Naive thymus-derived CD8-positive, alpha-beta T cell (primary cell): ENCODE results near the gene GRIP2. TPM values are rescaled to one million over a fixed set of nuclear protein-coding genes. Genes with fewer than 3 reads are reported as not detected.
A peak's percentile ranks its signal among the peaks of the same experiment; 100 is the strongest.

Experiments
- ATAC-seq, 2 donors: fragments of 150-1000 bp; cut with Tn5 transposase in 1 of 2; sonication (Bioruptor Pico), chemical (Tn5 transposase) in 1 of 2; 1 replicate in 1 of 2; 2 replicates in 1 of 2; pipeline ENCODE4 v1.10.0; 2021; ENCODE audit warnings: mild to moderate bottlenecking in 2 of 2, moderate library complexity in 2 of 2
- POLR2A ChIA-PET: fragments of 350-600 bp; sonication (Branson Sonifier 250); formaldehyde crosslinking; loops from one replicate; lab custom pipeline; 2021; ENCODE audit warnings: antibody characterized with exemption; lab: Charles Lee
- DNase-seq, 10 donors: peaks; one replicate each; pipeline versions ENCODE4 v3.0.0 to v3.0.0-alpha.2; 2020 to 2022
- H3K27ac Mint-ChIP-seq, 10 donors: one replicate each; pipeline ENCODE4 v1.8.0; 2020 to 2022; ENCODE audit warnings: mild to moderate bottlenecking in 10 of 10, mixed read lengths in 10 of 10, moderate library complexity in 4 of 10, inconsistent platforms in 1 of 10
- H3K27me3 Mint-ChIP-seq, 5 donors: one replicate each; pipeline ENCODE4 v1.8.0; 2021 to 2022; ENCODE audit warnings: mixed read lengths in 5 of 5
- H3K36me3 Mint-ChIP-seq, 3 donors: one replicate each; pipeline ENCODE4 v1.8.0; 2020 to 2022; ENCODE audit warnings: mixed read lengths in 3 of 3, mild to moderate bottlenecking in 2 of 3, inconsistent platforms in 1 of 3
- H3K4me1 Mint-ChIP-seq, 4 donors: one replicate each; pipeline ENCODE4 v1.8.0; 2021 to 2022; ENCODE audit warnings: mixed read lengths in 4 of 4
- H3K4me3 Mint-ChIP-seq, 10 donors: one replicate each; pipeline ENCODE4 v1.8.0; 2020 to 2022; ENCODE audit warnings: mild to moderate bottlenecking in 10 of 10, mixed read lengths in 10 of 10, moderate library complexity in 6 of 10, inconsistent platforms in 1 of 10
- H3K9me3 Mint-ChIP-seq, 9 donors: one replicate each; pipeline ENCODE4 v1.8.0; 2020 to 2022; ENCODE audit warnings: mixed read lengths in 9 of 9, mild to moderate bottlenecking in 3 of 9, inconsistent platforms in 1 of 9, moderate library complexity in 1 of 9
- polyA plus RNA-seq, 3 donors: library from polyadenylated mRNA; unstranded; fragments of 300-500 nt; fragmentation: Illumina TruSeq; gene quantifications; one replicate each; pipeline ENCODE4 v1.2.3, GENCODE V29; 2021
- total RNA-seq, 8 experiments: library from RNA in 2 of 8; stranded (reverse) in 2 of 8; gene quantifications; one replicate each; pipeline ENCODE4 v1.2.3 and lab custom pipeline; 2021 to 2026

The GRIP2 gene
- total RNA-seq (not detected), polyA plus RNA-seq (not detected), total RNA-seq (lab: John Stamatoyannopoulos, UW) (0 to 0.17 (median 0) reads per million in 6 experiments)

DNA sequence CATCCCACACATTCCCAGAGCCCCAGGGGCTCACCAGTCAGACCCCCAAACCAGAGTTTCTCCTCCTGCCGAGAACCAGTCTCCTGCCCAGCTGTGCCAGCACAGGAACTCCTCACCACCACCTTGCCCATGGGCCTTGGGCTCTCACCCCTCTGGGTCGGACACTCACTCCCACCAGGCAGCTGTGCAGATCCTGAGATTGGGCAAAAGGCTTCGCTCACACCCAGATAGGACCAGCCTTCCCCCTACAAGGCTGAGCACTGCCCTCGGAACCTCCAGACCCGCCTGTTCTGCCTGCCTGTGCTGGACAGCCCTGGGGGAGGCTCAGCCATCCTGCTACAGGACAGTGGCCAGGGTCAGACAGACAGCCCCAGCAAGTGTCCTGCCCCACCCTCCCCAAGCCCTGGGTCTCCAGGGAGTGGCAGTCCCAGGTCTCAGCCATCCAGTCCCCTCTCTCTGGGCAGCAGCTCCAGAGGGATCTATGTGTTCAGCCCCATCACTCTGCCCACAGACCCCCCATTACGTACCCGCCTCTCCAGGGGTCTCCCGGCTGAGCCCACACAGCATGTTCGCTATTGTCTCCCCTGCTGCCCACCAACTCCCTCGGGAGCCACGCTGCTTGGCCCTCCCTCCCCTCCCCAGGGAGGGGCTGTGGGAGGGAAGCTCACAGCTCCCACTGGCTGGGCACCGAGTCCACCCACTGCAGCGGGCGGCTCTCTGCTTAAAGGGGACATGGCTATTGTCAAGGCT lies at the start of gene GRIP2:
TSS of gene GRIP2 (minus strand) at position 601 of the 750 bp plus-strand sequence. CDS start at position 567, 34 bp downstream.
- Mint-ChIP-seq H3K36me3 (no peaks in the 10 kb centered on the region), H3K9me3 (no peaks in the 10 kb centered on the region), H3K4me3 (no peak within 1 kb of the TSS), H3K27ac (no peak within 1 kb of the TSS), H3K27me3 (peaks cover 0 to 2% (median 0%) of the 10 kb centered on the region in 5 donors), H3K4me1 (peaks cover 0 to 2% (median 0%) of the 10 kb centered on the region in 4 donors)
- ATAC-seq (no peak), DNase-seq (peak in 1 of 10 donors; percentile 57)
- POLR2A ChIA-PET, result no interaction called here

DNA sequence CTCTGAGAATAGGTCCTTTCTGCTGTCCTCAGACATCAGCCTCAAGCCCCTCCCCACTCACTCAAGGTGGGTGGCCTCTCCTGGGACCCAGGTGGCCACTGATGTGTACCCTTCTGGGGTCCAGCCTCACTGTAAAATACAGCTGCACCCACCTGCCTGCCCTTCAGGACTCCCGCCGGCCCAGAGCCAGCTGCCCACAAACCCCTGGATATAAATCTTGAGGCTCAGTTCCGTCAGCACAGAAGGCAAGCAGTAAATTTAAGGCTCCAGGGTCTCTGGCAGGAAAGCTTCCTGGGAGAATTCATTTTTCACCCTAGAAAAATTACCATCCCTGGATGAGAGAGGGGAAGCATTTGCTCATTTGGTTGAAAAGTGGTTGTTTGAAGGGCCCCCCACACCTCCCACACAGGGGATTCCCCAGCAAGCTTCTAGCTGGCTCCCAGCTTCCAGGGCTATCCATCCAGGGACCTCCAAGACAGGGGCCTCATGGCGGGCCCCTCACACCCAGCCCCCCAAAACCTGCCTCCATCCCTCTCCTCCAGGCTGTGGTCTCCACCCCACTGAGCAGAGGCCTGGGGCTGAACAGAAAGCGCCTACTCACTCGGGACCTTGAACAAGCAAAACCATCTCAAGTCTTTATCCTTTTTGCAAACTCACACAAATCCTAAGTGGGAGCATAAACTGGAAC lies 48.4 kb upstream of the GRIP2 start:
- no peaks in the 10 kb centered on the region for H3K9me3 Mint-ChIP-seq
- POLR2A ChIA-PET, result no interaction called here
- H3K36me3 Mint-ChIP-seq, result no peaks in the 10 kb centered on the region
- DNase-seq (peak in 1 of 10 donors; percentile 4), ATAC-seq (no peak)
- H3K27ac Mint-ChIP-seq, result no peak overlapping the region
- peaks cover 16 to 76% (median 29%) of the 10 kb centered on the region in 5 donors for H3K27me3 Mint-ChIP-seq
- H3K4me3 Mint-ChIP-seq, result no peak overlapping the region
- no peaks in the 10 kb centered on the region for H3K4me1 Mint-ChIP-seq

DNA sequence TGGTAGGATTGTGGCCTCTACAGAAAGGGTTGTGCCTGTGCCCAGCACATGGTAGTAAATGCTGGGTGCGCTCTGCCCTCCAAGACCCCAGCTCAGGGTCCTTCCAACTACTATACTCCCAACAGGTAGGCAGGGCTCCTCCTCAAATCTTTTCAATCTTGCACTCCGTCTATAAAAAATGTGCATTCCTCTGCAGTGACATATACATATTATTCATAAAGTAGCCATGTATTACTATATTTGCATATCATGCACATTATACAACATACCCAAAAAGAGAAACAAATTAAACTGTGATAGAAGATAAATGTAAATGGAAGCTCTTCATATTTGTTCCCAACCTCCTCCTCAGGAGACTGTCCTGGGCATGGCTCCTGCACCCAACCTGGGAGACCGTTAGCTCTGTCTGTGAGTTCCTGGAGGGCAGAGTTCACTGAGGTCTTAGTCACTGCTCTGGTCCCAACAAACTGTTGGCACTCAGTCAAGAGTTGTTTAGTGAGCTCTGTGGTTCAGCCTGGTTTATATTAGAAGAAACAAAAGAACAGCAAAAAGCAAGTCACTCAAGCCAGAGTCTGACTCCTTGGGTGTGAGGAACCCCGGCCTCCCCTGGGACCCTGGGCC lies 47.7 kb upstream of the GRIP2 start:
- POLR2A ChIA-PET, result no interaction called here
- H3K36me3 Mint-ChIP-seq, result no peaks in the 10 kb centered on the region
- no peaks in the 10 kb centered on the region for H3K4me1 Mint-ChIP-seq
- ATAC-seq (no peak), DNase-seq (peak in 1 of 10 donors; percentile 3)
- H3K27me3 Mint-ChIP-seq, result peaks cover 13 to 68% (median 25%) of the 10 kb centered on the region in 5 donors
- no peak overlapping the region for H3K27ac Mint-ChIP-seq
- H3K9me3 Mint-ChIP-seq, result no peaks in the 10 kb centered on the region
- H3K4me3 Mint-ChIP-seq, result no peak overlapping the region

GRCh38 chr3:14586611-14587010 lies 46.5 kb upstream of the GRIP2 start:
- no peaks in the 10 kb centered on the region for H3K9me3 Mint-ChIP-seq
- H3K4me3 Mint-ChIP-seq, result no peak overlapping the region
- ATAC-seq (no peak), DNase-seq (no peak)
- H3K36me3 Mint-ChIP-seq, result no peaks in the 10 kb centered on the region
- H3K27ac Mint-ChIP-seq, result no peak overlapping the region
- POLR2A ChIA-PET, result no interaction called here
- peaks cover 17 to 66% (median 24%) of the 10 kb centered on the region in 5 donors for H3K27me3 Mint-ChIP-seq
- H3K4me1 Mint-ChIP-seq, result no peaks in the 10 kb centered on the region

DNA sequence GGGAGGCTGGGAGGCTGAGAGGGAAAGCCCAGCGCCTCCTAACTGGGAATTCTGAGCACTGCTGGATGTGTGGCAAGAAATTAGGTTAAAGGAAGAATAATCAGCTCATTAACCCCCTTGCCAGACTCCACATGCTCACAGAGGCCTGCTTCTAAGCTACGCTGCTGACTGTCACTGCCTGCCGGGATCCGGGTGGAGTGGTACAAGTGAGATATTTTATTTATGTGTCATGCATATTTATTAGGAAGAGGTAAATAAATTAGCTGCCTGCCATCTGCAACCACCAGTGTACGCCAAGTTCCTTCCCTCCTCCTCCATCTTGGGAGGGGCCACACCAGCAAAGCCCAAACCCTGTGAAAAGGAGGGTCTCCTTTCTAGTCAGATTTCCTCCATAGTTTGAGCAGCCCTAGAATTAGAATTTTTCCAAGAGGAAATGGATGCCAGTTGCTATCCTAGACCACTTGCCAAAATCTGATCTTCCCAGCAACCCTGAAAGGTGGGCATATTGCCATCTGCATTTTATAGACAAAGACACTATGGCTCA lies 43.5 kb upstream of the GRIP2 start:
- Mint-ChIP-seq H3K4me1 (no peaks in the 10 kb centered on the region), H3K36me3 (no peaks in the 10 kb centered on the region), H3K9me3 (no peaks in the 10 kb centered on the region), H3K27me3 (peaks cover 12 to 50% (median 16%) of the 10 kb centered on the region in 5 donors), H3K4me3 (no peak overlapping the region), H3K27ac (no peak overlapping the region)
- POLR2A ChIA-PET, result no interaction called here
- no peak for DNase-seq
- no peak for ATAC-seq

- Mint-ChIP-seq H3K36me3 (no peaks in the 10 kb centered on the region), H3K4me1 (no peaks in the 10 kb centered on the region), H3K27me3 (peaks cover 11 to 44% (median 16%) of the 10 kb centered on the region in 5 donors), H3K4me3 (no peak overlapping the region), H3K9me3 (no peaks in the 10 kb centered on the region), H3K27ac (no peak overlapping the region)
- POLR2A ChIA-PET, result no interaction called here
- ATAC-seq, result no peak
- DNase-seq, result no peak
These were observed 41.9 kb upstream of the GRIP2 start for GRCh38 chr3:14582045-14582410.

DNA sequence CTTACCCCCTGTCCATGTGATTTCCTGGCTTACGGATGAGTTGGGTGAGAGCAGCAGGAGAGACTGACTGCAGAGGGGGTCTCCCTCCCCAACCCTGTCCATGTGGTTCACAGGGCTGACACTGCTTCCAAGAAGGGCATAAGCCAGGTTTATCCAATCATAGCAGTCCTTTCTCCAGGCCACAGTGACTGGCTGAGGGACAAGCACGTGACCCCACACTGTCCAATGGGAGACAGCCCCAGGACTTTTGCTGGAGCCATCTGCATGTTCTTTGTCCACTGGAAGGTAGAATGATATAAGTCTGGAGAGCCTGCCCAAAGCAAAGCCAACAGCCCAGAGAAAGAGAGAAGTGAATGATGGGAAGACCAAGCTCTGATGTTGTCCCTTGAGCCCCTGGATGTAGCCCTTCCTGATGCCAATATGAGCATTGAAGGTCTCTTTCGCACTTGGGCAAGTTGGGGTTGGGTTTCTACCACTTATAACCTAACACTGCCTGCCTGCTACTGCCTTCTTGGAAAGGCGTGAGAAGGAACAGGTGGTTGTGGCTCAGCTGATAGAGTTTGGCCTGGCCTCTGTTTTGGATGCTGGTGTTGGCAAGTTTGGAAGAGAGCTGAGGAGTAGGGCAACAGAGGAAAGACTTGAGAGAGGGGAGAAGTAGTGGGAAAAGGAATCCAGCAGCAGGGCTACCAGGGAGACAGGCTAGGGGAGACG lies 41.3 kb upstream of the GRIP2 start:
- DNase-seq (no peak), ATAC-seq (no peak)
- Mint-ChIP-seq H3K9me3 (no peaks in the 10 kb centered on the region), H3K27me3 (peaks cover 8 to 41% (median 16%) of the 10 kb centered on the region in 5 donors), H3K4me3 (no peak overlapping the region), H3K27ac (no peak overlapping the region), H3K36me3 (no peaks in the 10 kb centered on the region), H3K4me1 (no peaks in the 10 kb centered on the region)
- POLR2A ChIA-PET, result no interaction called here

- POLR2A ChIA-PET, result no interaction called here
- DNase-seq, result no peak
- no peak overlapping the region for H3K27ac Mint-ChIP-seq
- no peaks in the 10 kb centered on the region for H3K9me3 Mint-ChIP-seq
- H3K36me3 Mint-ChIP-seq, result no peaks in the 10 kb centered on the region
- no peak for ATAC-seq
- H3K27me3 Mint-ChIP-seq, result peaks cover 3 to 30% (median 17%) of the 10 kb centered on the region in 5 donors
- H3K4me1 Mint-ChIP-seq, result no peaks in the 10 kb centered on the region
- no peak overlapping the region for H3K4me3 Mint-ChIP-seq
These were observed 37.8 kb upstream of the GRIP2 start for GRCh38 chr3:14577897-14578296.

GRCh38 chr3:14576163-14576562 lies 36.0 kb upstream of the GRIP2 start:
- Mint-ChIP-seq H3K4me3 (no peak overlapping the region), H3K27me3 (peaks cover 0 to 28% (median 16%) of the 10 kb centered on the region in 5 donors), H3K9me3 (no peaks in the 10 kb centered on the region), H3K4me1 (no peaks in the 10 kb centered on the region), H3K36me3 (no peaks in the 10 kb centered on the region), H3K27ac (no peak overlapping the region)
- no peak for ATAC-seq
- POLR2A ChIA-PET, result no interaction called here
- no peak for DNase-seq

DNA sequence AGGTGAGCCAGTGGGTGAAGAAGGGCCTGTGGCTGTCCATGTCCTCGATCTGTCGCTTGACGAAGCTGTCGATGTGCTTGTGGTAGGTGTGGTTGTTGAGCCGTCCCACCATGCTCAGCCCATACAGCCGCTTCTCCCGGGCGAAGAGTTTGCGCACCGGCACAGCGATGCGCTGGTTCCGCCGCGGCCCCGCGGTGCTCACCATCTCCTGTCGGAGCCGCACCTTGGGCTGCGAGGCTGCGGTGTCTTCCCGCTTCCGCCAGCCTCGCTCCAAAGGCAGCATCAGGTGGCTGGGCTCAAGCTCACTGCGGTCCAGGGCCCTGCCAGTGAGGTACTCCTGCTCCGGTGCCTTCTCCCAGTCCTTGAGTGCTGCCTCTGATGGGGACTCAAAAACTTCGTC lies 34.0 kb upstream of the GRIP2 start:
- ATAC-seq, result no peak
- H3K27me3 Mint-ChIP-seq, result peaks cover 0 to 18% (median 11%) of the 10 kb centered on the region in 5 donors
- peaks cover 2 to 11% (median 7%) of the 10 kb centered on the region in 4 donors for H3K4me1 Mint-ChIP-seq
- H3K36me3 Mint-ChIP-seq, result no peaks in the 10 kb centered on the region
- no peak overlapping the region for H3K4me3 Mint-ChIP-seq
- H3K9me3 Mint-ChIP-seq, result no peaks in the 10 kb centered on the region
- no peak for DNase-seq
- H3K27ac Mint-ChIP-seq, result no peak overlapping the region
- POLR2A ChIA-PET, result no interaction called here

- peaks cover 0 to 18% (median 11%) of the 10 kb centered on the region in 5 donors for H3K27me3 Mint-ChIP-seq
- H3K36me3 Mint-ChIP-seq, result no peaks in the 10 kb centered on the region
- POLR2A ChIA-PET, result no interaction called here
- H3K4me3 Mint-ChIP-seq, result no peak overlapping the region
- no peak for DNase-seq
- ATAC-seq, result no peak
- no peak overlapping the region for H3K27ac Mint-ChIP-seq
- peaks cover 2 to 11% (median 7%) of the 10 kb centered on the region in 4 donors for H3K4me1 Mint-ChIP-seq
- H3K9me3 Mint-ChIP-seq, result no peaks in the 10 kb centered on the region
These were observed 33.6 kb upstream of the GRIP2 start for GRCh38 chr3:14573706-14574105.

GRCh38 chr3:14570864-14571263 lies 30.7 kb upstream of the GRIP2 start:
- Mint-ChIP-seq H3K36me3 (no peaks in the 10 kb centered on the region), H3K9me3 (no peaks in the 10 kb centered on the region), H3K27me3 (peaks cover 3 to 18% (median 11%) of the 10 kb centered on the region in 5 donors), H3K27ac (peak overlapping the region in 2 of 10 donors; percentile 7 to 22), H3K4me1 (peaks cover 2 to 14% (median 9%) of the 10 kb centered on the region in 4 donors), H3K4me3 (no peak overlapping the region)
- DNase-seq (no peak), ATAC-seq (no peak)
- POLR2A ChIA-PET, result no interaction called here
